Measurements from ENCODE around the gene H6PD. TPM values are rescaled to one million over a fixed set of nuclear protein-coding genes. Genes with fewer than 3 reads are reported as not detected.

Gene H6PD
- total and polyA plus RNA-seq, 2 donors (not counting 3 experiments of a cell fraction or from before 2014, with no cell fraction given), result 24.5 to 29.0 TPM

DNA sequence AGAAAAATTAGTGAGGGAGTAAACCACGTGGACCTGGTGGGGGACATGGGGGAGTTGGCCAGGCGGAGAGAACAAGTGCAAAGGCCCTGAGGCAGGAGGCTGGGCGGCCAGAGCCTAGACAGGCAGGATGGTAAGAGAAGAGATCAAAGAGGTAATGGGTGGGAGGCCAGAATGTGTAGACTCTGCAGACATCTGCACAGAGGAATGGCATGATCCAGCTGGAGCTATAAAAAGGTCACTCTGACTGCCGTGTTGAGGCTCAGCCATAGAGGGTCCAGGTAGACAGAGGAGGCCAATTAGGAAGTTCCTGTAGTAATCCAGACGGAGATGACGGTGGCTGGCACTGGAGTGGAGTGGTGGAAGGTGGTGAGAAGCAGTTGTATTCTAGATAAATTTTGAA, 3.6 kb downstream of the H6PD start:
- no TSS peak for BruUV-seq (replicated peaks)

More for the DNA sequence above, 3.6 kb downstream of the H6PD start:
- Histone ChIP-seq H3K4me2 (ENCODE audit: insufficient read depth, low read length) (no peak overlapping the region), H3K9me1 (replicated peaks; ENCODE audit: control insufficient read depth, extremely low read depth, insufficient read depth, low read length) (no peaks in the 10 kb centered on the region), H3K27me3 (ENCODE audit: control insufficient read depth in 2 of 2, insufficient read depth in 2 of 2, low read length in 2 of 2) (no peaks in the 10 kb centered on the region), H3K9ac (replicated peaks; ENCODE audit: extremely low read depth, insufficient read depth, low read length) (no peak overlapping the region), H4K20me1 (replicated peaks; ENCODE audit: control insufficient read depth, extremely low read depth, insufficient read depth, low read length) (no peaks in the 10 kb centered on the region), H3K4me1 (ENCODE audit: control insufficient read depth, extremely low read depth, insufficient read depth, low read length) (peaks cover 31% of the 10 kb centered on the region), H2AFZ (ENCODE audit: low read depth, low read length) (no peak overlapping the region), H3K9me3 (replicated peaks; ENCODE audit: control insufficient read depth, insufficient read depth, low read length) (no peaks in the 10 kb centered on the region), H3K27ac (ENCODE audit: insufficient read depth, low read depth, low read length) (no peak overlapping the region), H3K36me3 (ENCODE audit: control insufficient read depth in 2 of 2, extremely low read depth in 1 of 2, insufficient read depth in 2 of 2, low read length in 2 of 2) (no peaks in the 10 kb centered on the region), H3K79me2 (ENCODE audit: control insufficient read depth, insufficient read depth, low read length) (peaks cover 6% of the 10 kb centered on the region), H3K4me3 (replicated peaks in 1 of 3; ENCODE audit: insufficient read depth in 1 of 3, low read depth in 1 of 3, low read length in 3 of 3) (no peak overlapping the region)
- no peak for DNase-seq (ENCODE audit: low read depth, low spot score)
- intact Hi-C loops (cut with micrococcal nuclease) (no loop called here), dilution Hi-C loops (cut with MboI; ENCODE audit: extremely low pct_ligation_motif_present, low sequenced_read_pairs) (no loop called here)
- FAIRE-seq, result no peak
- TF ChIP-seq MYC (IDR thresholded peaks at IDR 0.05; ENCODE audit: low read depth, low read length) (no peak), GATA2 (IDR thresholded peaks at IDR 0.05; ENCODE audit: insufficient read depth, insufficient read length, low read depth, low read length) (no peak), EZH2 (IDR thresholded peaks at IDR 0.05; ENCODE audit: borderline replicate concordance, low read depth, low read length, severe bottlenecking) (no peak), FOS (IDR thresholded peaks at IDR 0.05; ENCODE audit: borderline replicate concordance, insufficient read depth, low read length) (no peak), JUN (IDR thresholded peaks at IDR 0.05; ENCODE audit: borderline replicate concordance, insufficient read depth, insufficient read length, low read depth) (no peak), POLR2A (IDR thresholded peaks at IDR 0.05; ENCODE audit: low read depth, low read length) (no peak), POLR2AphosphoS5 (IDR thresholded peaks at IDR 0.05; ENCODE audit: insufficient read depth, low read depth, low read length) (no peak)
- TF ChIP-seq, protein P1, sequence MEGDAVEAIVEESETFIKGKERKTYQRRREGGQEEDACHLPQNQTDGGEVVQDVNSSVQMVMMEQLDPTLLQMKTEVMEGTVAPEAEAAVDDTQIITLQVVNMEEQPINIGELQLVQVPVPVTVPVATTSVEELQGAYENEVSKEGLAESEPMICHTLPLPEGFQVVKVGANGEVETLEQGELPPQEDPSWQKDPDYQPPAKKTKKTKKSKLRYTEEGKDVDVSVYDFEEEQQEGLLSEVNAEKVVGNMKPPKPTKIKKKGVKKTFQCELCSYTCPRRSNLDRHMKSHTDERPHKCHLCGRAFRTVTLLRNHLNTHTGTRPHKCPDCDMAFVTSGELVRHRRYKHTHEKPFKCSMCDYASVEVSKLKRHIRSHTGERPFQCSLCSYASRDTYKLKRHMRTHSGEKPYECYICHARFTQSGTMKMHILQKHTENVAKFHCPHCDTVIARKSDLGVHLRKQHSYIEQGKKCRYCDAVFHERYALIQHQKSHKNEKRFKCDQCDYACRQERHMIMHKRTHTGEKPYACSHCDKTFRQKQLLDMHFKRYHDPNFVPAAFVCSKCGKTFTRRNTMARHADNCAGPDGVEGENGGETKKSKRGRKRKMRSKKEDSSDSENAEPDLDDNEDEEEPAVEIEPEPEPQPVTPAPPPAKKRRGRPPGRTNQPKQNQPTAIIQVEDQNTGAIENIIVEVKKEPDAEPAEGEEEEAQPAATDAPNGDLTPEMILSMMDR (IDR thresholded peaks at IDR 0.05; ENCODE audit: extremely low read depth in 1 of 2, insufficient read depth in 1 of 2, low read depth in 1 of 2, low read length in 2 of 2), result no peak
- TF ChIP-seq, protein P2, sequence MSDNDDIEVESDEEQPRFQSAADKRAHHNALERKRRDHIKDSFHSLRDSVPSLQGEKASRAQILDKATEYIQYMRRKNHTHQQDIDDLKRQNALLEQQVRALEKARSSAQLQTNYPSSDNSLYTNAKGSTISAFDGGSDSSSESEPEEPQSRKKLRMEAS (IDR thresholded peaks at IDR 0.05; ENCODE audit: insufficient read depth, insufficient read length), result no peak
- ChIA-PET CTCF (interaction anchor here (2.0 kb wide), 1 partner anchor 12 kb away, joined by 5 read pairs; no protein-coding TSS in a partner anchor), POLR2A (no interaction called here)
